Measurements from ENCODE around the gene ATXN7L3B. TPM values are rescaled to one million over a fixed set of nuclear protein-coding genes. Genes with fewer than 3 reads are reported as not detected.
A peak's percentile ranks its signal among the peaks of the same experiment; 100 is the strongest.

ATXN7L3B gene
- total and polyA plus RNA-seq, 5 donors from 2014 or later, result 24.1 to 39.4 (median 39.1) TPM

DNA sequence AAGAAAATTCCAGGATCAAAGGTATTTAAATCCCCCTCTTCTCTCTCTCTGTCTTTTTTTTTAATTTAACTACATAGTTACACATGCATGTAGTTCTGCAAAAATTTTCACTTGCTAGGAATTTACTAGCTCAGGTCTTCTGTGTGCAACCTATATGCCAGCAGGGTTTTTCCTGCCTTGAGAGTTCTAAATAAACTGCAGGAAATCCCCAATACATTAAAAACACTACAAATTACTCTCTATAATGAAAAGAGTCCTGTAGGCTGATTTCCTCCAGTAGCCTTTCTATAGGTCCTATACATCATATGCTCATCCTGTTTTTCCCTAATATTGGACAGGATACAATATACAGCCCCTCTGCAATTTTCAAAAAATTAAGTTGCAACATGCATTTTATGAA is 27.7 kb upstream of the ATXN7L3B start:
- Mint-ChIP-seq H3K4me1 (no peaks in the 10 kb centered on the region), H3K9me3 (peaks cover 0 to 7% (median 0%) of the 10 kb centered on the region in 7 donors), H3K27me3 (no peaks in the 10 kb centered on the region), H3K27ac (no peak overlapping the region), H3K36me3 (no peaks in the 10 kb centered on the region), H3K4me3 (no peak overlapping the region)
- Histone ChIP-seq H3K4me1 (ENCODE audit: control insufficient read depth, insufficient read depth, low read length, poor library complexity, severe bottlenecking) (no peaks in the 10 kb centered on the region), H3K36me3 (ENCODE audit: control insufficient read depth, insufficient read depth, low read length) (no peaks in the 10 kb centered on the region), H3K9me3 (ENCODE audit: control insufficient read depth in 2 of 2, low read length in 2 of 2) (no peaks in the 10 kb centered on the region), H3K27ac (ENCODE audit: insufficient read depth, low read length, poor library complexity, severe bottlenecking) (no peak overlapping the region), H3K27me3 (ENCODE audit: control insufficient read depth, insufficient read depth, low read length) (no peaks in the 10 kb centered on the region), H3K4me3 (ENCODE audit: low read depth, low read length) (no peak overlapping the region)
- no peak for ATAC-seq (ENCODE audit: low read depth in 2 of 2)
- DNase-seq, result no peak

- ATAC-seq (ENCODE audit: low read depth in 2 of 2), result no peak
- H3K27me3 ChIP-seq (ENCODE audit: control insufficient read depth, insufficient read depth, low read length), result no peaks in the 10 kb centered on the region
- DNase-seq, result no peak
Measured at GRCh38 chr12:74514098-74514872, 23.4 kb upstream of the ATXN7L3B start.

DNA sequence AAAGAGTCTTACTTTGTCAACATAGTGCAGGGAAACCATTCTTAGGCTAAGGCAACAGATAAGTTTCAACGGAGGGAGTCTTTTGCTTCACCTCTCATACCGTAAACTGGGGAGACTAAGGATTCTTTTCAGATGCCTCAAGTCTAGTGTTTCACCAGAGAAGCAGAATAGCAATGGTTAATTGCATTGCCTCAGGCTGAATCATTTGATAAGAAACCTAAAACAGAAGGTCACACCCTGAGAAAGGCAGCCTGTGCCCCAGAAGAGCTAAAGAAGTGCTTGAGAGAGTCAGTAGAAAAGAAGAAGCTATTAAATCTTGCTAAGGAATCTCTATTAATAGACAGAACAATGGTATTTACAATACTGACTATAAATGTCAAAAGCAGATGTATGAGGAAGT is 21.8 kb upstream of the ATXN7L3B start:
- Histone ChIP-seq H3K4me1 (ENCODE audit: control insufficient read depth, insufficient read depth, low read length, poor library complexity, severe bottlenecking) (no peaks in the 10 kb centered on the region), H3K27me3 (ENCODE audit: control insufficient read depth, insufficient read depth, low read length) (peaks cover 1% of the 10 kb centered on the region), H3K36me3 (ENCODE audit: control insufficient read depth, insufficient read depth, low read length) (no peaks in the 10 kb centered on the region), H3K27ac (ENCODE audit: insufficient read depth, low read length, poor library complexity, severe bottlenecking) (no peak overlapping the region), H3K9me3 (ENCODE audit: control insufficient read depth in 2 of 2, low read length in 2 of 2) (no peaks in the 10 kb centered on the region), H3K4me3 (ENCODE audit: low read depth, low read length) (no peak overlapping the region)
- DNase-seq, result no peak
- H3K4me1 Mint-ChIP-seq, result no peaks in the 10 kb centered on the region
- ATAC-seq (ENCODE audit: low read depth in 2 of 2), result no peak
- peak overlapping the region in 1 of 3 donors; percentile 54 for H3K27ac Mint-ChIP-seq
- no peaks in the 10 kb centered on the region for H3K36me3 Mint-ChIP-seq
- no peak overlapping the region for H3K4me3 Mint-ChIP-seq
- H3K9me3 Mint-ChIP-seq, result no peaks in the 10 kb centered on the region
- peaks cover 5% of the 10 kb centered on the region for H3K27me3 Mint-ChIP-seq

More at GRCh38 chr12:74514098-74514872, 23.4 kb upstream of the ATXN7L3B start:
- H3K4me3 Mint-ChIP-seq, result no peak overlapping the region
- no peaks in the 10 kb centered on the region for H3K36me3 ChIP-seq (ENCODE audit: control insufficient read depth, insufficient read depth, low read length)
- no peaks in the 10 kb centered on the region for H3K4me1 Mint-ChIP-seq
- H3K36me3 Mint-ChIP-seq, result no peaks in the 10 kb centered on the region
- peaks cover 5% of the 10 kb centered on the region for H3K27me3 Mint-ChIP-seq
- no peaks in the 10 kb centered on the region for H3K4me1 ChIP-seq (ENCODE audit: control insufficient read depth, insufficient read depth, low read length, poor library complexity, severe bottlenecking)
- H3K9me3 Mint-ChIP-seq, result peaks cover 0 to 3% (median 0%) of the 10 kb centered on the region in 7 donors
- H3K27ac ChIP-seq (ENCODE audit: insufficient read depth, low read length, poor library complexity, severe bottlenecking), result no peak overlapping the region
- H3K4me3 ChIP-seq (ENCODE audit: low read depth, low read length), result no peak overlapping the region
- H3K9me3 ChIP-seq (ENCODE audit: control insufficient read depth in 2 of 2, low read length in 2 of 2), result no peaks in the 10 kb centered on the region
- no peak overlapping the region for H3K27ac Mint-ChIP-seq

DNA sequence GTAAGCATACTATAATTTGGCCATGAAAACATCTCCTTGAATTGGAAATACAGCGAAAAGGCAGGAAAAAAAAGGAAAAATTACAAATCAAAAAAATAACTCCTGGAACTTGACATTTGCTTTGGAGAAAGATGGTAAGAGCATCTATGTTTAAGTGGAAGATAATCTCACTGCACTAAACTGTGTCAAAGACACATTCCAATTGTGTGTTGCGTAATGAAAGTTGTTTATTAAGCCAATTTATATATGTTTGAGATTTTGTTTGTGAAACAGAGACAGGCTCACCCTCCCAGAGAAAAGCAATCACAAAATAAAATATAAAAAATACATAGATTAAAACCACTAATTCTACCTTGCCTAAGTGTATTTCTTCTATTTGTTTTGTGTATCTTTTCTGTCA is 11.1 kb upstream of the ATXN7L3B start:
- no peak overlapping the region for H3K27ac ChIP-seq (ENCODE audit: insufficient read depth, low read length, poor library complexity, severe bottlenecking)
- Mint-ChIP-seq H3K36me3 (no peaks in the 10 kb centered on the region), H3K4me1 (no peaks in the 10 kb centered on the region), H3K27me3 (peaks cover 26% of the 10 kb centered on the region), H3K27ac (no peak overlapping the region), H3K9me3 (no peaks in the 10 kb centered on the region), H3K4me3 (no peak overlapping the region)
- no peaks in the 10 kb centered on the region for H3K36me3 ChIP-seq (ENCODE audit: control insufficient read depth, insufficient read depth, low read length)
- H3K9me3 ChIP-seq (ENCODE audit: control insufficient read depth in 2 of 2, low read length in 2 of 2), result no peaks in the 10 kb centered on the region
- DNase-seq (no peak), ATAC-seq (ENCODE audit: low read depth in 2 of 2) (no peak)
- peaks cover 8% of the 10 kb centered on the region for H3K27me3 ChIP-seq (ENCODE audit: control insufficient read depth, insufficient read depth, low read length)
- H3K4me3 ChIP-seq (ENCODE audit: low read depth, low read length), result no peak overlapping the region
- H3K4me1 ChIP-seq (ENCODE audit: control insufficient read depth, insufficient read depth, low read length, poor library complexity, severe bottlenecking), result no peaks in the 10 kb centered on the region

GRCh38 chr12:74527491-74527890 is 10.1 kb upstream of the ATXN7L3B start:
- Histone ChIP-seq H3K27me3 (ENCODE audit: control insufficient read depth, insufficient read depth, low read length) (peaks cover 9% of the 10 kb centered on the region), H3K4me1 (ENCODE audit: control insufficient read depth, insufficient read depth, low read length, poor library complexity, severe bottlenecking) (no peaks in the 10 kb centered on the region), H3K36me3 (ENCODE audit: control insufficient read depth, insufficient read depth, low read length) (no peaks in the 10 kb centered on the region), H3K9me3 (ENCODE audit: control insufficient read depth in 2 of 2, low read length in 2 of 2) (no peaks in the 10 kb centered on the region), H3K4me3 (ENCODE audit: low read depth, low read length) (no peak overlapping the region), H3K27ac (ENCODE audit: insufficient read depth, low read length, poor library complexity, severe bottlenecking) (no peak overlapping the region)
- no peaks in the 10 kb centered on the region for H3K9me3 Mint-ChIP-seq
- ATAC-seq (ENCODE audit: low read depth in 2 of 2), result no peak
- H3K4me3 Mint-ChIP-seq, result no peak overlapping the region
- no peak for DNase-seq
- H3K27me3 Mint-ChIP-seq, result peaks cover 21% of the 10 kb centered on the region
- H3K4me1 Mint-ChIP-seq, result no peaks in the 10 kb centered on the region
- H3K27ac Mint-ChIP-seq, result no peak overlapping the region
- H3K36me3 Mint-ChIP-seq, result no peaks in the 10 kb centered on the region

DNA sequence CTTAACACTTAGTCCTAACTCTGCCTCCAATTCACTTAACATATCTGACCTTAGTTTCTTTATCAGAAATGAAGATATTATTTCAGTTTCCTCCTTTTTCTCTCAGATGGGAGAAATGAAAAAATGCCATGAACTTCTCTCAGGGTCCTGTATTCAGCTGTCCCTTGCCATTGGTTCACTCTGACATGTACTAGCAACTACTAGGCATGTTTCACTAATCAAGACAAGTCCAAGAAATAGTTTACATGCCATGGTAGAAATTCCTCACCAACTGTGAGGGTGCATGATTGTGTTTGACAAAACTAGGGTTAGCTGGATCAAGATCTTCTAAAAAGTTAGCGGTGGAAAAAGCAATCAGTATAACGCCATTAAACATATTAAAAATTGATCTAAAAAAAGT is 7.0 kb upstream of the ATXN7L3B start:
- no peak overlapping the region for H3K4me3 ChIP-seq (ENCODE audit: low read depth, low read length)

DNA sequence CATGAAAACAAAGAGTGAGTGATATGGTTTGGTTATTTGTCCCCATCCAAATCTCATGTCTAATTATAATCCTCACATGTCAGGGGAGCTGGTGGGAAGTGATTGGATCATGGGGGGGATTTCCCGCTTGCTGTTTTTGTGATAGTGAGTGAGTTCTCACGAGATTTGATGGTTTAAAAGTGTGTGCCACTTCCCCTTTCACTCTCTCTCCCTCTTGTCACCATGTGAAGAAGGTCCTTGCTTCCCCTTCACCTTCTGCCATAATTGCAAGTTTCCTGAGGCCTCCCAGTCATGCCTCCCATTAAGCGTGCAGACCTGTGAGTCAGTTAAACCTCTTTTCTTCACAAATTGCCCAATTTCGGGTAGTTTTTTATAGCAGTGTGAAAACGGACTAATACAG is 2.1 kb upstream of the ATXN7L3B start:
- Histone ChIP-seq H3K27me3 (ENCODE audit: control insufficient read depth, insufficient read depth, low read length) (peaks cover 7% of the 10 kb centered on the region), H3K36me3 (ENCODE audit: control insufficient read depth, insufficient read depth, low read length) (peaks cover 4% of the 10 kb centered on the region), H3K4me3 (ENCODE audit: low read depth, low read length) (no peak overlapping the region), H3K9me3 (ENCODE audit: control insufficient read depth in 2 of 2, low read length in 2 of 2) (no peaks in the 10 kb centered on the region), H3K4me1 (ENCODE audit: control insufficient read depth, insufficient read depth, low read length, poor library complexity, severe bottlenecking) (peaks cover 25% of the 10 kb centered on the region), H3K27ac (ENCODE audit: insufficient read depth, low read length, poor library complexity, severe bottlenecking) (no peak overlapping the region)
- peaks cover 10% of the 10 kb centered on the region for H3K27me3 Mint-ChIP-seq
- no peaks in the 10 kb centered on the region for H3K9me3 Mint-ChIP-seq
- H3K36me3 Mint-ChIP-seq, result peaks cover 19% of the 10 kb centered on the region
- H3K4me3 Mint-ChIP-seq, result peak overlapping the region in 2 of 4 donors; percentile 48 to 71
- no peak overlapping the region for H3K27ac Mint-ChIP-seq
- ATAC-seq (ENCODE audit: low read depth in 2 of 2) (no peak), DNase-seq (peak in 1 of 3 donors; percentile 7)
- H3K4me1 Mint-ChIP-seq, result peaks cover 21 to 42% (median 31%) of the 10 kb centered on the region in 4 donors

More for the DNA sequence above, 7.0 kb upstream of the ATXN7L3B start:
- peaks cover 0 to 4% (median 0%) of the 10 kb centered on the region in 4 donors for H3K4me1 Mint-ChIP-seq
- Histone ChIP-seq H3K4me1 (ENCODE audit: control insufficient read depth, insufficient read depth, low read length, poor library complexity, severe bottlenecking) (no peaks in the 10 kb centered on the region), H3K9me3 (ENCODE audit: control insufficient read depth in 2 of 2, low read length in 2 of 2) (no peaks in the 10 kb centered on the region), H3K27ac (ENCODE audit: insufficient read depth, low read length, poor library complexity, severe bottlenecking) (no peak overlapping the region), H3K27me3 (ENCODE audit: control insufficient read depth, insufficient read depth, low read length) (peaks cover 9% of the 10 kb centered on the region), H3K36me3 (ENCODE audit: control insufficient read depth, insufficient read depth, low read length) (no peaks in the 10 kb centered on the region)
- H3K27ac Mint-ChIP-seq, result no peak overlapping the region
- no peaks in the 10 kb centered on the region for H3K36me3 Mint-ChIP-seq
- H3K27me3 Mint-ChIP-seq, result peaks cover 15% of the 10 kb centered on the region
- DNase-seq, result no peak
- no peak overlapping the region for H3K4me3 Mint-ChIP-seq
- no peaks in the 10 kb centered on the region for H3K9me3 Mint-ChIP-seq
- no peak for ATAC-seq (ENCODE audit: low read depth in 2 of 2)

Measured in CD4-positive, CD25-positive, alpha-beta regulatory T cell (primary cell).